Endothelial cell of umbilical vein (primary cell): ENCODE measurements around the gene NPC1L1. TPM values are rescaled to one million over a fixed set of nuclear protein-coding genes. Genes with fewer than 3 reads are reported as not detected.

Experiments used
- BruUV-seq: library from RNA; stranded (reverse); fragments of 400-500 nt; replicated peaks from 2 replicates; lab custom pipeline; 2021; lab: Mats Ljungman, UMichigan
- CTCF ChIA-PET: fragments of 300-600, 350-600 bp; sonication (Branson Sonifier 250); formaldehyde crosslinking; loops from one replicate; lab custom pipeline; 2021; ENCODE audit warnings: antibody characterized with exemption, inconsistent platforms; lab: Charles Lee
- POLR2A ChIA-PET: fragments of 300-600, 350-600 bp; sonication (Branson Sonifier 250); formaldehyde crosslinking; loops from one replicate; lab custom pipeline; 2021; ENCODE audit warnings: antibody characterized with exemption, inconsistent platforms; lab: Charles Lee
- DNase-seq: peaks from one replicate; pipeline ENCODE4 v3.0.0-alpha.2; 2011; ENCODE audit warnings: low read depth, low spot score
- FAIRE-seq: peaks from 2 replicates; lab custom pipeline; 2011; peaks lifted over from hg19 to GRCh38; lab: Jason Lieb, UNC
- H2AFZ ChIP-seq: 2 replicates; pipeline ENCODE4 v1.6.0; 2012; ENCODE audit warnings: low read depth, low read length, control low read depth, inconsistent platforms
- H3K27ac ChIP-seq: 2 replicates; pipeline ENCODE4 v1.5.1; 2011; ENCODE audit warnings: low read depth, mild to moderate bottlenecking, control low read depth, low read length, moderate library complexity; ENCODE audit not compliant: insufficient read depth
- H3K27me3 ChIP-seq, 2 experiments: 2 replicates each; pipeline versions ENCODE4 v1.6.0 to v1.6.1; 2011; ENCODE audit warnings: low read length in 2 of 2, mixed read lengths in 1 of 2; ENCODE audit not compliant: control insufficient read depth in 2 of 2, insufficient read depth in 2 of 2
- H3K36me3 ChIP-seq, 2 experiments: 2 replicates in 1 of 2; 3 replicates in 1 of 2; pipeline ENCODE4 v1.5.1; 2011; ENCODE audit warnings: low read length in 2 of 2, mild to moderate bottlenecking in 1 of 2, moderate library complexity in 1 of 2; ENCODE audit not compliant: control insufficient read depth in 2 of 2, insufficient read depth in 2 of 2; ENCODE audit errors: extremely low read depth in 1 of 2
- H3K4me1 ChIP-seq: 3 replicates; pipeline ENCODE4 v1.5.1; 2011; ENCODE audit warnings: mild to moderate bottlenecking, low read length; ENCODE audit not compliant: control insufficient read depth, insufficient read depth; ENCODE audit errors: extremely low read depth
- H3K4me2 ChIP-seq: 2 replicates; pipeline ENCODE4 v1.6.1; 2011; ENCODE audit warnings: low read length, control low read depth, mixed read lengths; ENCODE audit not compliant: insufficient read depth
- H3K4me3 ChIP-seq, 3 experiments: fragments of 200-600 bp in 1 of 3; sonication (generic), shearing (Covaris generic) in 1 of 3; replicated peaks in 1 of 3; 2 replicates each; pipeline ENCODE4 v1.5.1; 2011 to 2016; ENCODE audit warnings: control low read depth in 3 of 3, low read length in 3 of 3, mild to moderate bottlenecking in 2 of 3, inconsistent platforms in 1 of 3, low read depth in 1 of 3, moderate library complexity in 1 of 3; ENCODE audit not compliant: insufficient read depth in 1 of 3
- H3K79me2 ChIP-seq: 2 replicates; pipeline ENCODE4 v1.6.0; 2012; ENCODE audit warnings: low read length, inconsistent platforms; ENCODE audit not compliant: control insufficient read depth, insufficient read depth
- H3K9ac ChIP-seq: replicated peaks from 2 replicates; pipeline ENCODE3; 2011; ENCODE audit warnings: low read length, control low read depth; ENCODE audit not compliant: insufficient read depth; ENCODE audit errors: extremely low read depth
- H3K9me1 ChIP-seq: replicated peaks from 3 replicates; pipeline ENCODE4 v1.6.0; 2011; ENCODE audit warnings: mild to moderate bottlenecking, low read length; ENCODE audit not compliant: control insufficient read depth, insufficient read depth; ENCODE audit errors: extremely low read depth
- H3K9me3 ChIP-seq: replicated peaks from 2 replicates; pipeline ENCODE4 v1.5.1; 2012; ENCODE audit warnings: low read length, inconsistent platforms; ENCODE audit not compliant: control insufficient read depth, insufficient read depth
- H4K20me1 ChIP-seq: replicated peaks from 2 replicates; pipeline ENCODE3; 2011; ENCODE audit warnings: mild to moderate bottlenecking, low read length; ENCODE audit not compliant: control insufficient read depth, insufficient read depth; ENCODE audit errors: extremely low read depth
- CTCF ChIP-seq, 2 donors: IDR thresholded peaks; 1 replicate in 1 of 2; 2 replicates in 1 of 2; pipeline ENCODE4 v1.5.1; 2011; ENCODE audit warnings: low read length in 2 of 2, mild to moderate bottlenecking in 2 of 2, moderate library complexity in 2 of 2, control low read depth in 1 of 2, inconsistent platforms in 1 of 2, low read depth in 1 of 2; ENCODE audit not compliant: insufficient read depth in 1 of 2; ENCODE audit errors: extremely low read depth in 1 of 2
- EZH2 ChIP-seq: IDR thresholded peaks from 2 replicates; pipeline ENCODE4 v1.6.1; 2012; ENCODE audit warnings: borderline replicate concordance, low read depth, mild to moderate bottlenecking, moderate library complexity, low read length, inconsistent platforms; ENCODE audit not compliant: severe bottlenecking
- FOS ChIP-seq: IDR thresholded peaks from 2 replicates; pipeline ENCODE4 v1.6.1; 2011; ENCODE audit warnings: mild to moderate bottlenecking, low read length, moderate library complexity, borderline replicate concordance; ENCODE audit not compliant: insufficient read depth
- GATA2 ChIP-seq: IDR thresholded peaks from 2 replicates; pipeline ENCODE4 v1.7.0; 2011; ENCODE audit warnings: low read depth, mild to moderate bottlenecking, moderate library complexity, mixed read lengths, low read length; ENCODE audit not compliant: insufficient read length, insufficient read depth
- JUN ChIP-seq: IDR thresholded peaks from 2 replicates; pipeline ENCODE4 v1.6.1; 2011; ENCODE audit warnings: borderline replicate concordance, low read depth; ENCODE audit not compliant: insufficient read length, insufficient read depth
- MAX ChIP-seq: IDR thresholded peaks from 2 replicates; pipeline ENCODE4 v1.6.1; 2011; ENCODE audit not compliant: insufficient read depth, insufficient read length
- MYC ChIP-seq: IDR thresholded peaks from one replicate; pipeline ENCODE4 v1.6.1; 2011; ENCODE audit warnings: mild to moderate bottlenecking, low read depth, low read length
- POLR2A ChIP-seq: IDR thresholded peaks from 2 replicates; pipeline ENCODE4 v1.6.1; 2012; ENCODE audit warnings: low read depth, mild to moderate bottlenecking, control low read depth, low read length
- POLR2AphosphoS5 ChIP-seq: IDR thresholded peaks from 2 replicates; pipeline ENCODE4 v1.6.1; 2012; ENCODE audit warnings: low read depth, mild to moderate bottlenecking, control low read depth, low read length, moderate library complexity; ENCODE audit not compliant: insufficient read depth
- dilution Hi-C: fragments of 300-500 bp; cut with MboI; formaldehyde crosslinking; loops from one replicate; pipeline ENCODE4 v1.15.0; 2019; ENCODE audit warnings: low sequenced_read_pairs; ENCODE audit not compliant: extremely low pct_ligation_motif_present
- intact Hi-C: fragments of 100-400 bp; cut with micrococcal nuclease; formaldehyde crosslinking; loops from one replicate; pipeline ENCODE4 v1.10.0; 2022
- polyA plus RNA-seq, 4 experiments: library from polyadenylated mRNA; depleted of rRNA in 3 of 4; stranded (reverse) in 3 of 4; unstranded in 1 of 4; fragments of >200 nt; gene quantifications; 2 replicates each; pipeline versions ENCODE4 v1.2.1 to v1.2.3, GENCODE V29; 2011 to 2012; ENCODE audit warnings: missing spikeins in 1 of 4
- total RNA-seq: library from RNA; stranded (reverse); gene quantifications from 2 replicates; pipeline ENCODE4 v1.2.3, GENCODE V29; 2021

Gene NPC1L1
- total and polyA plus RNA-seq, 2 donors (not counting 3 experiments of a cell fraction or from before 2014, with no cell fraction given): not detected

GRCh38 chr7:44498230-44498954 is 42.7 kb downstream of the NPC1L1 start:
- no peak overlapping the region for H3K4me3 ChIP-seq
- no peak for DNase-seq
- POLR2A ChIA-PET: no interaction called here
- no peaks in the 10 kb centered on the region for H3K9me3 ChIP-seq
- dilution Hi-C loops (no loop called here), intact Hi-C loops (no loop called here)
- H3K27ac ChIP-seq: no peak overlapping the region
- CTCF ChIA-PET: interaction anchor here (1.0 kb wide), 1 partner anchor 36 kb away, joined by 4 read pairs; no protein-coding TSS in a partner anchor
- no peaks in the 10 kb centered on the region for H3K36me3 ChIP-seq
- TF ChIP-seq EZH2: no peak
- no peak for TF ChIP-seq MYC
- TF ChIP-seq POLR2AphosphoS5: no peak
- TF ChIP-seq GATA2: no peak
- no peak for TF ChIP-seq JUN
- TF ChIP-seq CTCF (IDR thresholded peaks at IDR 0.05; ENCODE audit: extremely low read depth in 1 of 2, insufficient read depth in 1 of 2, low read depth in 1 of 2, low read length in 2 of 2): no peak
- no peak for TF ChIP-seq MAX
- no peak for TF ChIP-seq POLR2A
- no peak for TF ChIP-seq FOS
- H3K27me3 ChIP-seq: peaks cover 0 to 11% of the 10 kb centered on the region in 2 experiments
- no TSS peak for BruUV-seq
- no peaks in the 10 kb centered on the region for H3K79me2 ChIP-seq
- H3K4me1 ChIP-seq: no peaks in the 10 kb centered on the region
- H4K20me1 ChIP-seq: no peaks in the 10 kb centered on the region
- H3K9me1 ChIP-seq: no peaks in the 10 kb centered on the region
- H2AFZ ChIP-seq: no peak overlapping the region
- H3K4me2 ChIP-seq: no peak overlapping the region
- H3K9ac ChIP-seq: no peak overlapping the region
- FAIRE-seq: no peak
